ENCODE results near the gene GPSM3. TPM values are rescaled to one million over a fixed set of nuclear protein-coding genes. Genes with fewer than 3 reads are reported as not detected.

GPSM3 gene
- total and polyA plus RNA-seq, 2 donors (not counting 1 experiment from before 2014, with no cell fraction given): 2.3 to 7.0 TPM

GRCh38 chr6:32153564-32154513, 38.6 kb downstream of the GPSM3 start, which contains the start of gene PPT2:
Gene PPT2, plus strand, starts transcription at chr6:32154141. Its CDS starts 454 bp downstream, at chr6:32154595.
- peak within 1 kb of the TSS; percentile 86 for H3K9ac ChIP-seq (ENCODE audit: insufficient read depth, low read length)
- TF ChIP-seq EZH2 (IDR thresholded peaks at IDR 0.05; ENCODE audit: low read length, missing control alignments) (no peak), CTCF (conservative IDR thresholded peaks at IDR 0.05 in 1 of 2, IDR thresholded peaks at IDR 0.05 in 1 of 2; ENCODE audit: low read depth in 1 of 2, low read length in 2 of 2) (peak in 1 of 2 donors; percentile 39)
- H2AFZ ChIP-seq (ENCODE audit: low read length): peak within 1 kb of the TSS; percentile 94
- peaks cover 18% of the 10 kb centered on the region for H3K4me1 ChIP-seq (ENCODE audit: control insufficient read depth, extremely low read depth, insufficient read depth, low read length)
- peak within 1 kb of the TSS; percentile 95 for H3K27ac ChIP-seq (ENCODE audit: insufficient read depth, low read length)
- no peaks in the 10 kb centered on the region for H3K27me3 ChIP-seq (ENCODE audit: control insufficient read depth, insufficient read depth, low read length)
- no peaks in the 10 kb centered on the region for H3K9me3 ChIP-seq (ENCODE audit: control insufficient read depth, insufficient read depth, low read depth, low read length)
- H3K79me2 ChIP-seq (ENCODE audit: control insufficient read depth, insufficient read depth, low read length): peaks cover 15% of the 10 kb centered on the region
- peak within 1 kb of the TSS; percentile 99 for H3K4me2 ChIP-seq (ENCODE audit: extremely low read depth, insufficient read depth, low read length)
- peak within 1 kb of the TSS; percentile 91 to 96 (median 94) for H3K4me3 ChIP-seq (replicated peaks in 1 of 4; ENCODE audit: control extremely low read depth in 1 of 4, insufficient read depth in 1 of 4, low read depth in 3 of 4, low read length in 4 of 4)
- peaks cover 5% of the 10 kb centered on the region for H3K36me3 ChIP-seq (ENCODE audit: control insufficient read depth, insufficient read depth, low read length)
- peak; percentile 92 to 95 for DNase-seq (ENCODE audit: low read depth in 2 of 2)
- no peaks in the 10 kb centered on the region for H4K20me1 ChIP-seq (ENCODE audit: control insufficient read depth, extremely low read depth, insufficient read depth, low read length)

- peak overlapping the region; percentile 95 for H3K27ac ChIP-seq (ENCODE audit: insufficient read depth, low read length)
- peak overlapping the region; percentile 53 to 96 (median 93) for H3K4me3 ChIP-seq (replicated peaks in 1 of 4; ENCODE audit: control extremely low read depth in 1 of 4, insufficient read depth in 1 of 4, low read depth in 3 of 4, low read length in 4 of 4)
- peaks cover 15% of the 10 kb centered on the region for H3K79me2 ChIP-seq (ENCODE audit: control insufficient read depth, insufficient read depth, low read length)
- peaks cover 5% of the 10 kb centered on the region for H3K36me3 ChIP-seq (ENCODE audit: control insufficient read depth, insufficient read depth, low read length)
- peak overlapping the region; percentile 86 for H3K9ac ChIP-seq (ENCODE audit: insufficient read depth, low read length)
- peak overlapping the region; percentile 80 for H2AFZ ChIP-seq (ENCODE audit: low read length)
- peak; percentile 45 to 52 for DNase-seq (ENCODE audit: low read depth in 2 of 2)
- no peak for TF ChIP-seq EZH2 (IDR thresholded peaks at IDR 0.05; ENCODE audit: low read length, missing control alignments)
- TF ChIP-seq CTCF (conservative IDR thresholded peaks at IDR 0.05 in 1 of 2, IDR thresholded peaks at IDR 0.05 in 1 of 2; ENCODE audit: low read depth in 1 of 2, low read length in 2 of 2): no peak
- no peaks in the 10 kb centered on the region for H4K20me1 ChIP-seq (ENCODE audit: control insufficient read depth, extremely low read depth, insufficient read depth, low read length)
- H3K27me3 ChIP-seq (ENCODE audit: control insufficient read depth, insufficient read depth, low read length): no peaks in the 10 kb centered on the region
- H3K4me2 ChIP-seq (ENCODE audit: extremely low read depth, insufficient read depth, low read length): peak overlapping the region; percentile 99
- no peaks in the 10 kb centered on the region for H3K9me3 ChIP-seq (ENCODE audit: control insufficient read depth, insufficient read depth, low read depth, low read length)
- H3K4me1 ChIP-seq (ENCODE audit: control insufficient read depth, extremely low read depth, insufficient read depth, low read length): peaks cover 18% of the 10 kb centered on the region
Observed at GRCh38 chr6:32152769-32153563, 39.5 kb downstream of the GPSM3 start.
